ENCODE measurements around the gene RPP38. TPM values are rescaled to one million over a fixed set of nuclear protein-coding genes. Genes with fewer than 3 reads are reported as not detected.

RPP38 gene
- total RNA-seq, 1 donor from 2014 or later, result 23.3 TPM

GRCh38 chr10:15149042-15149771, 52.1 kb downstream of the RPP38 start:
- Mint-ChIP-seq H3K9me3 (no peaks in the 10 kb centered on the region), H3K27ac (no peak overlapping the region), H3K4me3 (no peak overlapping the region), H3K4me1 (peaks cover 6% of the 10 kb centered on the region), H3K27me3 (no peaks in the 10 kb centered on the region), H3K36me3 (ENCODE audit: low read depth) (peaks cover 14% of the 10 kb centered on the region)
- no peak for DNase-seq
- intact Hi-C loops (cut with micrococcal nuclease), result no loop called here

DNA sequence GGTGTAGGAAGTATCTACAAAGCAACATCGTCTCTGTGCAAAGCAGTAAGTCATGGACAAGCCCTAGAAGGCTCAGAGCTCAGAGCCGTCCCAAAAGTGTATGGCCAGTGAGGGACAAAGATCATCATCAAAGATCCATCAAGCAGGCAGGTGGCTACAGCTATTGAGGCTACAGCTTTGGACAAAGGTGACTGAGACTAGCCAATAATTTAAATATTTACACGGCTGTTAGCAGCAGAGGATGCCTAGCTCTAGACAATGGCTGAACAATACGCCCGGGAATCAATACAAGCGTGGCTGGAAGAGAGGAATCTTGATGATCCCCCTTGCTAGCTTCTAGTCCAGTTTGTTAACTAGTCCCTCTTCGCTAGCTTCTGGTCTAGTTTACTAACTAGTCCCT, 53.4 kb downstream of the RPP38 start:
- Mint-ChIP-seq H3K27ac (no peak overlapping the region), H3K27me3 (no peaks in the 10 kb centered on the region), H3K36me3 (ENCODE audit: low read depth) (peaks cover 17% of the 10 kb centered on the region), H3K9me3 (no peaks in the 10 kb centered on the region), H3K4me3 (no peak overlapping the region), H3K4me1 (peaks cover 6% of the 10 kb centered on the region)
- intact Hi-C loops (cut with micrococcal nuclease), result no loop called here
- DNase-seq, result no peak

DNA sequence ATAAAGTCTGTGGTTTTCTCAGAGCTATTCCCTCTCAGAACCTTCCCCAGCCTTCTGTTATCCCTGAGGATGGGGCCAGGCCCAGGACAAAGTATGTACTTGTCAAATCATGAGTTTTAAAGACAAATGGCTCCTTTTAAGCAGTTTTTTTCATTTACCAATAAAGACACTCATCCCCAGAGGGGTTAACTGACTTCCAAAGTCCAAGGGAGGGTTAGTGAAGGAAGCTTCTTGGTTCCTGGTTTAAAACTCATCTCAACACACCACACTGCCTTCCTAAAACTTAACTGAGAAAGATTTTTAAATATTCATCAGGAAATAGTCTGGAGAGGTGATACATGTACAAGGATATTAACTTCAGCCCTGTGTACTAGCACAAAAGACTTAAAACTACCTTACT, 55.4 kb downstream of the RPP38 start:
- Mint-ChIP-seq H3K4me1 (peaks cover 3% of the 10 kb centered on the region), H3K27ac (no peak overlapping the region), H3K36me3 (ENCODE audit: low read depth) (peaks cover 27% of the 10 kb centered on the region), H3K9me3 (no peaks in the 10 kb centered on the region), H3K4me3 (no peak overlapping the region), H3K27me3 (no peaks in the 10 kb centered on the region)
- intact Hi-C loops (cut with micrococcal nuclease), result no loop called here
- no peak for DNase-seq

Other genes with a start within 250 kb of the RPP38 start
- 46.7 and 47.5 TPM in 2 replicates for gene SUV39H2, start 218.5 kb upstream of the RPP38 start, total RNA-seq
- gene DCLRE1C, start 143.3 kb upstream of the RPP38 start, total RNA-seq, result 17.5 and 21.0 TPM in 2 replicates
- not detected in 2 replicates for gene MEIG1, start 138.0 kb upstream of the RPP38 start, total RNA-seq
- gene OLAH, start 53.4 kb upstream of the RPP38 start, total RNA-seq, result 0.26 and 0.62 TPM in 2 replicates
- gene ACBD7, start 8.6 kb upstream of the RPP38 start, total RNA-seq, result 1.0 and 1.3 TPM in 2 replicates
- 13.7 and 14.1 TPM in 2 replicates for gene NMT2, start 71.3 kb downstream of the RPP38 start, total RNA-seq